GM18909 (cell line): ENCODE results near the gene OPCML.

Experiments
- ATAC-seq: cut with Tn5 transposase; IDR thresholded peaks from one replicate; pipeline ENCODE4 v1.9.1; 2021; ENCODE audit warnings: mild to moderate bottlenecking; ENCODE audit not compliant: unreplicated experiment, poor library complexity

The OPCML gene

GRCh38 chr11:133249065-133249464, 283.2 kb downstream of the OPCML start:
- ATAC-seq: no peak

GRCh38 chr11:133243832-133244231, 288.5 kb downstream of the OPCML start:
- ATAC-seq: no peak

GRCh38 chr11:133240908-133241655, 291.2 kb downstream of the OPCML start:
- no peak for ATAC-seq

GRCh38 chr11:133239575-133239974, 292.7 kb downstream of the OPCML start:
- ATAC-seq: no peak

GRCh38 chr11:133238495-133238894, 293.8 kb downstream of the OPCML start:
- no peak for ATAC-seq

GRCh38 chr11:133238027-133238426, 294.3 kb downstream of the OPCML start:
- no peak for ATAC-seq

- ATAC-seq: no peak
Observed at GRCh38 chr11:133235381-133235780, 296.9 kb downstream of the OPCML start.

- ATAC-seq: no peak
Observed at GRCh38 chr11:133234883-133235282, 297.4 kb downstream of the OPCML start.

- no peak for ATAC-seq
Observed at GRCh38 chr11:133232665-133233064, 299.6 kb downstream of the OPCML start.

- no peak for ATAC-seq
Observed at GRCh38 chr11:133230431-133230830, 301.9 kb downstream of the OPCML start.

GRCh38 chr11:133228471-133229329, 303.6 kb downstream of the OPCML start:
- no peak for ATAC-seq

GRCh38 chr11:133227632-133228111, 304.6 kb downstream of the OPCML start:
- ATAC-seq: no peak

GRCh38 chr11:133224271-133224670, 308.0 kb downstream of the OPCML start:
- no peak for ATAC-seq

- no peak for ATAC-seq
Observed at GRCh38 chr11:133222425-133223330, 309.6 kb downstream of the OPCML start.

GRCh38 chr11:133219543-133219942, 312.8 kb downstream of the OPCML start:
- no peak for ATAC-seq

GRCh38 chr11:133216813-133217212, 315.5 kb downstream of the OPCML start:
- ATAC-seq: no peak

- no peak for ATAC-seq
Observed at GRCh38 chr11:133215596-133216230, 316.6 kb downstream of the OPCML start.

GRCh38 chr11:133214646-133215045, 317.7 kb downstream of the OPCML start:
- ATAC-seq: no peak

GRCh38 chr11:133212201-133212600, 320.1 kb downstream of the OPCML start:
- no peak for ATAC-seq

- ATAC-seq: no peak
Observed at GRCh38 chr11:133207995-133208394, 324.3 kb downstream of the OPCML start.
